Measurements from ENCODE around the gene CDO1.
"Not testable (repeated sequence)": the region's sequence is repeated elsewhere in the genome, so short reads cannot be mapped to it uniquely, and the experiment has no call there.

CDO1 gene

DNA sequence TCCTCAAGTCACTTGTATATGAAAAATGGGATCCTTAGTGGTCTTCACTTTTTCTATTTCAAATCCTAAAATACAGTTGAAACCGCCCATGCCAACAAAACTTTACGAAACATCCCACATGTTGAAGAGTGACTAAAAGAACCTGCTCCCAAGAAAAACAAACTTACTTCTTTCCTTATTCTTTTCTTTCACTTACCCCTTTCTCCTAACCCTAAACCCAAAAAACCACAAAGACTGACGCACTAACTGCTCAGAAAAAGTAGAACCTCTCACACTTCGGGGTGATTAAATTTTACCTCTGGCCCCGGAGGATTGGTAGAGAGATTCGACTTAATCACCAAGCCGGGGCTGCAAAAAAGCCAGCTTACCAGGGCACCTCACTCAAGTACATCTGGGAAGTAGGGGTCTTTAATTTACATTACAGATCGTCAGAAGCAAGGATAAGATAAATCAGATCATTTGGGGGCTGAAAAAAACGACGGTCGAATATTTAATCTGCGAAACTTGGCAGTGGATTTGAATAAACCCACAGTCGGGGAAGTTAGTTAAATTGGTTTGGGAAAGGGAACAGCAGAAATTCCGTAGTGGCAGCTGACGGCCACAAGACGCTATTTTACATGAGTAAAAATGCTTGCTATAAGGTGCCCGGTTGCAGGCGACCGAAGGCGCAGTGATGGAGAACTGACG, 1.3 kb downstream of the CDO1 start:
- TF ChIP-seq MYC (IDR thresholded peaks at IDR 0.05; ENCODE audit: low read depth, low read length) (no peak), MAX (IDR thresholded peaks at IDR 0.05; ENCODE audit: low read depth, low read length) (no peak), POLR2A (IDR thresholded peaks at IDR 0.05; ENCODE audit: extremely low read depth, insufficient read length) (no peak)
- TF ChIP-seq, protein P1, sequence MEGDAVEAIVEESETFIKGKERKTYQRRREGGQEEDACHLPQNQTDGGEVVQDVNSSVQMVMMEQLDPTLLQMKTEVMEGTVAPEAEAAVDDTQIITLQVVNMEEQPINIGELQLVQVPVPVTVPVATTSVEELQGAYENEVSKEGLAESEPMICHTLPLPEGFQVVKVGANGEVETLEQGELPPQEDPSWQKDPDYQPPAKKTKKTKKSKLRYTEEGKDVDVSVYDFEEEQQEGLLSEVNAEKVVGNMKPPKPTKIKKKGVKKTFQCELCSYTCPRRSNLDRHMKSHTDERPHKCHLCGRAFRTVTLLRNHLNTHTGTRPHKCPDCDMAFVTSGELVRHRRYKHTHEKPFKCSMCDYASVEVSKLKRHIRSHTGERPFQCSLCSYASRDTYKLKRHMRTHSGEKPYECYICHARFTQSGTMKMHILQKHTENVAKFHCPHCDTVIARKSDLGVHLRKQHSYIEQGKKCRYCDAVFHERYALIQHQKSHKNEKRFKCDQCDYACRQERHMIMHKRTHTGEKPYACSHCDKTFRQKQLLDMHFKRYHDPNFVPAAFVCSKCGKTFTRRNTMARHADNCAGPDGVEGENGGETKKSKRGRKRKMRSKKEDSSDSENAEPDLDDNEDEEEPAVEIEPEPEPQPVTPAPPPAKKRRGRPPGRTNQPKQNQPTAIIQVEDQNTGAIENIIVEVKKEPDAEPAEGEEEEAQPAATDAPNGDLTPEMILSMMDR (IDR thresholded peaks at IDR 0.05; ENCODE audit: low read depth, low read length): no peak
- no peak for DNase-seq (ENCODE audit: low read depth)
- no peak overlapping the region for H3K4me3 ChIP-seq (ENCODE audit: low read depth, low read length)

- DNase-seq (ENCODE audit: low read depth): no peak
- no peak for TF ChIP-seq MAX (IDR thresholded peaks at IDR 0.05; ENCODE audit: low read depth, low read length)
- TF ChIP-seq POLR2A (IDR thresholded peaks at IDR 0.05; ENCODE audit: extremely low read depth, insufficient read length): no peak
- TF ChIP-seq, protein P1 (IDR thresholded peaks at IDR 0.05; ENCODE audit: low read depth, low read length): no peak
- TF ChIP-seq MYC (IDR thresholded peaks at IDR 0.05; ENCODE audit: low read depth, low read length): no peak
- no peak overlapping the region for H3K4me3 ChIP-seq (ENCODE audit: low read depth, low read length)
Measured at GRCh38 chr5:115813719-115814118, 2.7 kb downstream of the CDO1 start.

DNA sequence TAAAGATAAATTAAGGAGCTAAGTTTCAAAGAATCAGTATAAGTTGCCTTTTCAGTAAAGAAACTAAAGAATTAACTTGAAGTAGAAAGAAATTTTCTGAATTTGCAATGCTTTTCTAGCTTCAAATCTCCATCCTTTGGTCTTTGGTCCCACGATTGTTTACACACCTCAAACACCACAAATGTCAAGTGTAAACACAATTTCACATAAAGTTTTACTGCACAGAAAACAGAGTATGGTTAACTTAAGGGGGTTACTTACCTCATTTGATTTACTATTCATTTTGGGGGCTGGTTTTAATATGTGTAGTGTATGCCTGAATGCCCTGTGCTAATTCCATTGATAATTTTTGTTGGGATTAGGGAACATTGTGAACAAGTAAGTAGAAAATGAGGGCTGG, 4.1 kb downstream of the CDO1 start:
- no peak for DNase-seq (ENCODE audit: low read depth)
- H3K4me3 ChIP-seq (ENCODE audit: low read depth, low read length): no peak overlapping the region
- TF ChIP-seq MAX (IDR thresholded peaks at IDR 0.05; ENCODE audit: low read depth, low read length): no peak
- no peak for TF ChIP-seq MYC (IDR thresholded peaks at IDR 0.05; ENCODE audit: low read depth, low read length)
- TF ChIP-seq, protein P1 (IDR thresholded peaks at IDR 0.05; ENCODE audit: low read depth, low read length): no peak
- no peak for TF ChIP-seq POLR2A (IDR thresholded peaks at IDR 0.05; ENCODE audit: extremely low read depth, insufficient read length)

DNA sequence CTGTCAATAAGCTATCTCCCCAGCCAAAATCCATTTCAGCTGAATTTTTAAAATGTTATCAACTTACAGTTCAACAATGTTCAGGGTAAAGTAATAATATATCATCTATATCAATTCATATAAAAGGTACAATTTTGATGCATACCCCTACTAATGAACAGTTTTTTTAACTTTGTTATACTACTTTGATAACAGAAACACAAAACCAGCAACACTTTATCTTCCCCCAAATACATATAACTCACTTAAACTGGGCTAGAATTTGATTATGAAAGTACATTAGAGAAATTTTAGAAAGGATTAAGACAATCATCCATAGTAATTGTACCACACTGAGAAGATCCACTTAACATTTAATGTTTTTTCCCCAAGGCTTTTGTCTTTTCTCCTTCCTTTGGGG, 5.1 kb downstream of the CDO1 start:
- no peak overlapping the region for H3K4me3 ChIP-seq (ENCODE audit: low read depth, low read length)
- no peak for DNase-seq (ENCODE audit: low read depth)
- no peak for TF ChIP-seq MAX (IDR thresholded peaks at IDR 0.05; ENCODE audit: low read depth, low read length)
- no peak for TF ChIP-seq MYC (IDR thresholded peaks at IDR 0.05; ENCODE audit: low read depth, low read length)

GRCh38 chr5:115810761-115811160, 5.7 kb downstream of the CDO1 start:
- no peak for DNase-seq (ENCODE audit: low read depth)
- H3K4me3 ChIP-seq (ENCODE audit: low read depth, low read length): no peak overlapping the region
- TF ChIP-seq MAX (IDR thresholded peaks at IDR 0.05; ENCODE audit: low read depth, low read length) (no peak), POLR2A (IDR thresholded peaks at IDR 0.05; ENCODE audit: extremely low read depth, insufficient read length) (no peak), MYC (IDR thresholded peaks at IDR 0.05; ENCODE audit: low read depth, low read length) (no peak)
- TF ChIP-seq, protein P1 (IDR thresholded peaks at IDR 0.05; ENCODE audit: low read depth, low read length): no peak

GRCh38 chr5:115809946-115810345, 6.5 kb downstream of the CDO1 start:
- DNase-seq (ENCODE audit: low read depth): no peak
- TF ChIP-seq MAX (IDR thresholded peaks at IDR 0.05; ENCODE audit: low read depth, low read length) (no peak), MYC (IDR thresholded peaks at IDR 0.05; ENCODE audit: low read depth, low read length) (no peak)
- TF ChIP-seq, protein P1 (IDR thresholded peaks at IDR 0.05; ENCODE audit: low read depth, low read length): no peak
- no peak overlapping the region for H3K4me3 ChIP-seq (ENCODE audit: low read depth, low read length)

DNA sequence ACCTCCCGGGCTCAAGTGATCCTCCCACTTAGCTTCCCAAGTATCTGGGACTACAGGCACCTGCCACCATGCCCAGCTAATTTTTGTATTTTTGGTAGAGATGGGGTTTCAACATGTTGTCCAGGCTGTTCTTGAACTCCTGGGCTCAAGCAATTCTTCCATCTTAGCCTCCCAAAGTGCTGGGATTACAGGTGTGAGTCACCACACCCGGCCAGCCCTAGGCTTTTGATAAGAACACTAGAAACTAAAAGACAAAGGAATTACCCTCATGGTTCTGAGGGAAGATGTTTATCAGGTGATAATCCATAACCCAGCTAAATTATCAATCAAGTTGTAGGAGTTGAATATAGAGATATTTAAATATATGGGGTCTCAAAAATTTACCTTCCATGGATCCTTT, 8.4 kb downstream of the CDO1 start:
- not testable (repeated sequence) for H3K4me3 ChIP-seq (ENCODE audit: low read depth, low read length); DNase-seq (ENCODE audit: low read depth)
